IMR-90 (cell line): Measurements from ENCODE around the gene FBXO3.

Experiments used
- BHLHE40 ChIP-seq: fragments of 150-350 bp; IDR thresholded peaks from 2 replicates; pipeline ENCODE4 v1.6.1; 2016; ENCODE audit warnings: mild to moderate bottlenecking, low read depth, low read length
- CEBPB ChIP-seq: IDR thresholded peaks from 2 replicates; pipeline ENCODE4 v1.6.1; 2012; ENCODE audit warnings: low read depth, low read length, improper control_type of control experiment
- CTCF ChIP-seq: conservative IDR thresholded peaks from 2 replicates; pipeline ENCODE4 v1.5.1; 2012; ENCODE audit warnings: mild to moderate bottlenecking, low read depth, low read length, improper control_type of control experiment
- ELK1 ChIP-seq: fragments of 150-350 bp; IDR thresholded peaks from 2 replicates; pipeline ENCODE4 v1.6.1; 2016; ENCODE audit warnings: low read depth, mild to moderate bottlenecking, low read length, moderate library complexity, borderline replicate concordance
- MAZ ChIP-seq: IDR thresholded peaks from 2 replicates; pipeline ENCODE4 v1.6.1; 2012; ENCODE audit warnings: low read depth, mild to moderate bottlenecking, low read length, improper control_type of control experiment, moderate library complexity, borderline replicate concordance
- MXI1 ChIP-seq: IDR thresholded peaks from 2 replicates; pipeline ENCODE4 v1.6.1; 2012; ENCODE audit warnings: low read depth, mild to moderate bottlenecking, low read length, moderate library complexity, borderline replicate concordance
- POLR2A ChIP-seq: IDR thresholded peaks from 2 replicates; pipeline ENCODE4 v1.6.1; 2012; ENCODE audit warnings: mild to moderate bottlenecking, low read depth, low read length
- RAD21 ChIP-seq: IDR thresholded peaks from 2 replicates; pipeline ENCODE4 v1.6.1; 2012; ENCODE audit warnings: low read length, improper control_type of control experiment
- RCOR1 ChIP-seq: IDR thresholded peaks from 2 replicates; pipeline ENCODE4 v1.6.1; 2012; ENCODE audit warnings: mild to moderate bottlenecking, low read length, improper control_type of control experiment; ENCODE audit not compliant: insufficient replicate concordance
- RFX5 ChIP-seq: IDR thresholded peaks from 2 replicates; pipeline ENCODE4 v1.8.0; 2012; ENCODE audit warnings: low read depth, mild to moderate bottlenecking, low read length, moderate library complexity
- SMC3 ChIP-seq: fragments of 150-350 bp; IDR thresholded peaks from 2 replicates; pipeline ENCODE4 v1.6.1; 2016; ENCODE audit warnings: low read depth, mild to moderate bottlenecking, antibody characterized with exemption, low read length, moderate library complexity

GRCh38 chr11:33761471-33761870 is 12.8 kb downstream of the FBXO3 start:
- TF ChIP-seq CEBPB (no peak), CTCF (no peak), RAD21 (no peak), POLR2A (no peak), SMC3 (no peak), MAZ (no peak), RCOR1 (no peak), BHLHE40 (no peak), RFX5 (no peak), MXI1 (no peak), ELK1 (no peak)
